HCT116 (cell line): ENCODE results near the gene ACTC1. TPM values are rescaled to one million over a fixed set of nuclear protein-coding genes. Genes with fewer than 3 reads are reported as not detected.
"Not testable (repeated sequence)": the region's sequence is repeated elsewhere in the genome, so short reads cannot be mapped to it uniquely, and the experiment has no call there.

ENCODE experiments used
- ATAC-seq: fragments of 200-7000 bp; cut with Tn5 transposase; 2 replicates; pipeline ENCODE4 v1.9.1; 2020; ENCODE audit warnings: mild to moderate bottlenecking, moderate library complexity
- BruUV-seq: library from RNA; stranded (reverse); fragments of 400-500 nt; replicated peaks from 2 replicates; lab custom pipeline; 2021; lab: Mats Ljungman, UMichigan
- CTCF ChIA-PET: fragments of 300-600 bp; sonication (Branson Sonifier 250); formaldehyde crosslinking; loops from one replicate; lab custom pipeline; 2021; ENCODE audit warnings: antibody characterized with exemption; lab: Charles Lee
- POLR2A ChIA-PET: fragments of 300-600, 350-600 bp; sonication (Branson Sonifier 250); formaldehyde crosslinking; loops from one replicate; lab custom pipeline; 2021; ENCODE audit warnings: antibody characterized with exemption; lab: Charles Lee
- RAD21 ChIA-PET, 2 experiments: fragments of 300-600 bp; sonication (Branson Sonifier 250); formaldehyde crosslinking; loops; one replicate each; lab custom pipeline; 2023; ENCODE audit warnings: low total read pairs in 2 of 2; ENCODE audit not compliant: uncharacterized antibody in 2 of 2, unreplicated experiment in 2 of 2, low non-redundant PET in 1 of 2; lab: Charles Lee
- DNase-seq: peaks from one replicate; pipeline ENCODE4 v3.0.0-alpha.2; 2010; ENCODE audit warnings: low read depth, low spot score
- H2AFZ ChIP-seq: fragments of 200-600 bp; shearing (Covaris generic), sonication (generic); 2 replicates; pipeline ENCODE4 v1.6.1; 2017; ENCODE audit warnings: low read depth, mixed run types, mixed read lengths, antibody characterized with exemption, low read length; ENCODE audit not compliant: poor library complexity, severe bottlenecking
- H3K27ac ChIP-seq: 2 replicates; pipeline ENCODE4 v1.5.1; 2012; ENCODE audit warnings: low read depth, low read length
- H3K27me3 ChIP-seq: fragments of 200-600 bp; sonication (generic); 2 replicates; pipeline ENCODE4 v1.6.1; 2016; ENCODE audit warnings: mixed run types, low read length, mixed read lengths; ENCODE audit not compliant: insufficient read depth
- H3K36me3 ChIP-seq, 2 experiments: fragments of 200-500 bp in 1 of 2; fragments of 200-600 bp in 1 of 2; sonication (Bioruptor generic) in 1 of 2; sonication (generic) in 1 of 2; 2 replicates each; pipeline versions ENCODE4 v1.5.1 to v1.6.1; 2014 to 2016; ENCODE audit warnings: low read length in 2 of 2, inconsistent platforms in 1 of 2, mixed read lengths in 1 of 2, mixed run types in 1 of 2; ENCODE audit not compliant: insufficient read depth in 2 of 2, control insufficient read depth in 1 of 2
- H3K4me1 ChIP-seq, 2 experiments: fragments of 200-600 bp in 1 of 2; sonication (generic) in 1 of 2; 2 replicates each; pipeline versions ENCODE4 v1.5.1 to v1.6.1; 2012 to 2017; ENCODE audit warnings: low read length in 2 of 2, inconsistent platforms in 1 of 2, mild to moderate bottlenecking in 1 of 2, mixed read lengths in 1 of 2, mixed run types in 1 of 2, moderate library complexity in 1 of 2; ENCODE audit not compliant: insufficient read depth in 2 of 2, control insufficient read depth in 1 of 2
- H3K4me2 ChIP-seq: fragments of 200-600 bp; sonication (generic); 2 replicates; pipeline ENCODE4 v1.6.1; 2017; ENCODE audit warnings: mixed run types, low read length, mixed read lengths
- H3K4me3 ChIP-seq, 2 experiments: fragments of 200-600 bp in 1 of 2; sonication (generic) in 1 of 2; replicated peaks in 1 of 2; 2 replicates each; pipeline ENCODE4 v1.5.1; 2011 to 2016; ENCODE audit warnings: low read length in 2 of 2, control low read depth in 1 of 2, low read depth in 1 of 2, mild to moderate bottlenecking in 1 of 2, mixed read lengths in 1 of 2, mixed run types in 1 of 2
- H3K79me2 ChIP-seq: fragments of 200-600 bp; sonication (generic); 2 replicates; pipeline ENCODE4 v1.6.1; 2017; ENCODE audit warnings: mild to moderate bottlenecking, mixed run types, low read length, moderate library complexity, mixed read lengths; ENCODE audit not compliant: insufficient read depth
- H3K9ac ChIP-seq: fragments of 200-600 bp; sonication (generic); 2 replicates; pipeline ENCODE4 v1.6.1; 2016; ENCODE audit warnings: low read length, mixed read lengths
- H3K9me2 ChIP-seq: fragments of 200-600 bp; sonication (generic), shearing (Covaris generic); 2 replicates; pipeline ENCODE4 v1.6.1; 2017; ENCODE audit warnings: mixed run types, mild to moderate bottlenecking, moderate library complexity; ENCODE audit not compliant: insufficient read depth
- H3K9me3 ChIP-seq, 2 experiments: fragments of 200-500 bp in 1 of 2; fragments of 200-600 bp in 1 of 2; sonication (Bioruptor generic) in 1 of 2; sonication (generic) in 1 of 2; 2 replicates each; pipeline ENCODE4 v1.6.1; 2014 to 2017; ENCODE audit warnings: low read length in 2 of 2, mixed read lengths in 2 of 2, inconsistent platforms in 1 of 2, low read depth in 1 of 2, mild to moderate bottlenecking in 1 of 2, mixed run types in 1 of 2, moderate library complexity in 1 of 2; ENCODE audit not compliant: control insufficient read depth in 1 of 2, insufficient read depth in 1 of 2
- H4K20me1 ChIP-seq: fragments of 200-600 bp; sonication (generic), shearing (Covaris generic); 2 replicates; pipeline ENCODE4 v1.6.1; 2017; ENCODE audit warnings: mixed run types, mild to moderate bottlenecking, moderate library complexity; ENCODE audit not compliant: insufficient read depth
- ELF1 ChIP-seq: IDR thresholded peaks from 2 replicates; pipeline ENCODE4 v1.6.1; 2012; ENCODE audit warnings: low read depth, borderline replicate concordance
- EZH2 ChIP-seq: fragments of 200-600 bp; sonication (generic); IDR thresholded peaks from 2 replicates; pipeline ENCODE4 v1.6.1; 2017; ENCODE audit warnings: antibody characterized with exemption, mixed run types
- FOSL1 ChIP-seq: IDR thresholded peaks from 2 replicates; pipeline ENCODE4 v1.6.1; 2012; ENCODE audit warnings: low read depth
- POLR2A ChIP-seq: IDR thresholded peaks from 2 replicates; pipeline ENCODE4 v1.7.0; 2011; ENCODE audit warnings: borderline replicate concordance; ENCODE audit not compliant: insufficient read depth, insufficient read length; ENCODE audit errors: extremely low read depth
- POLR2AphosphoS5 ChIP-seq: IDR thresholded peaks from 2 replicates; pipeline ENCODE4 v1.6.1; 2011; ENCODE audit warnings: mild to moderate bottlenecking, low read depth, low read length, moderate library complexity
- REST ChIP-seq: IDR thresholded peaks from 2 replicates; pipeline ENCODE4 v1.6.1; 2012; ENCODE audit warnings: low read depth
- SIN3A ChIP-seq: IDR thresholded peaks from 2 replicates; pipeline ENCODE4 v1.6.1; 2012; ENCODE audit warnings: low read depth
- SP1 ChIP-seq: IDR thresholded peaks from 2 replicates; pipeline ENCODE4 v1.6.1; 2012; ENCODE audit warnings: low read depth
- SRF ChIP-seq: IDR thresholded peaks from 2 replicates; pipeline ENCODE4 v1.6.1; 2012; ENCODE audit warnings: low read depth
- TCF7L2 ChIP-seq: IDR thresholded peaks from 2 replicates; pipeline ENCODE4 v1.7.0; 2011; ENCODE audit warnings: borderline replicate concordance, inconsistent platforms; ENCODE audit not compliant: insufficient read depth, insufficient read length; ENCODE audit errors: extremely low read depth
- ZBTB33 ChIP-seq: IDR thresholded peaks from 2 replicates; pipeline ENCODE4 v1.6.1; 2011; ENCODE audit warnings: mild to moderate bottlenecking, low read length, moderate library complexity; ENCODE audit not compliant: insufficient replicate concordance; ENCODE audit errors: extremely low read depth
- ZNF274 ChIP-seq: fragments of 200-500 bp; sonication (Bioruptor generic); IDR thresholded peaks from 2 replicates; pipeline ENCODE4 v1.6.1; 2014; ENCODE audit warnings: mild to moderate bottlenecking, low read depth, low read length, inconsistent platforms
- intact Hi-C: fragments of 100-400 bp; cut with micrococcal nuclease; formaldehyde crosslinking; loops from 2 replicates; pipeline ENCODE4 v1.10.0; 2022
- total RNA-seq: library from RNA; stranded (reverse); gene quantifications from one replicate; pipeline ENCODE4 v1.2.1, GENCODE V29; 2021; ENCODE audit not compliant: unreplicated experiment

Gene ACTC1
- total RNA-seq, 1 experiment from 2014 or later: not detected

GRCh38 chr15:34813446-34814190 is 18.3 kb upstream of the ACTC1 start:
- no TSS peak for BruUV-seq
- POLR2A ChIA-PET: no interaction called here
- Histone ChIP-seq H3K4me3 (no peak overlapping the region), H3K4me2 (no peak overlapping the region), H3K9ac (no peak overlapping the region), H3K9me3 (no peaks in the 10 kb centered on the region), H3K36me3 (no peaks in the 10 kb centered on the region), H3K4me1 (peaks cover 0 to 6% of the 10 kb centered on the region in 2 experiments; a peak in 1 of 4 replicates), H3K79me2 (no peaks in the 10 kb centered on the region), H3K9me2 (no peaks in the 10 kb centered on the region), H2AFZ (no peak overlapping the region), H4K20me1 (no peaks in the 10 kb centered on the region), H3K27ac (no peak overlapping the region), H3K27me3 (no peaks in the 10 kb centered on the region)
- no peak for ATAC-seq
- RAD21 ChIA-PET: no interaction called here
- DNase-seq: no peak
- no peak for TF ChIP-seq ZBTB33
- TF ChIP-seq POLR2AphosphoS5: no peak
- no peak for TF ChIP-seq ZNF274
- no peak for TF ChIP-seq SRF
- no peak for TF ChIP-seq REST
- TF ChIP-seq SP1: no peak
- TF ChIP-seq SIN3A: no peak
- no peak for TF ChIP-seq EZH2
- no peak for TF ChIP-seq TCF7L2
- TF ChIP-seq ELF1: no peak
- TF ChIP-seq FOSL1: no peak
- no peak for TF ChIP-seq POLR2A
- intact Hi-C loops: no loop called here
- CTCF ChIA-PET: no interaction called here

- BruUV-seq: not testable (repeated sequence)
These were observed 17.6 kb upstream of the ACTC1 start for GRCh38 chr15:34812868-34813365.

More at GRCh38 chr15:34812868-34813365, 17.6 kb upstream of the ACTC1 start:
- H3K27me3 ChIP-seq, H3K36me3 ChIP-seq, H3K4me2 ChIP-seq, H3K9me2 ChIP-seq, H3K27ac ChIP-seq, H3K9ac ChIP-seq, H3K4me1 ChIP-seq, H3K9me3 ChIP-seq, RAD21 ChIA-PET, H4K20me1 ChIP-seq, ATAC-seq, H3K4me3 ChIP-seq, H2AFZ ChIP-seq, POLR2A ChIA-PET, H3K79me2 ChIP-seq, DNase-seq, intact Hi-C loops: not testable (repeated sequence)
- CTCF ChIA-PET: interaction anchor here (1.1 kb wide), 1 partner anchor 105 kb away, joined by 3 read pairs; no protein-coding TSS in a partner anchor
